Chondrocyte (in vitro differentiated cells): ENCODE data around the gene PDE11A. TPM values are rescaled to one million over a fixed set of nuclear protein-coding genes. Genes with fewer than 3 reads are reported as not detected.

Experiments used
- DNase-seq: peaks from one replicate; pipeline ENCODE4 v3.0.0; 2021; ENCODE audit warnings: mixed read lengths, low spot score
- H3K27ac Mint-ChIP-seq: one replicate; pipeline ENCODE4 v1.8.0; 2021; ENCODE audit warnings: mild to moderate bottlenecking, moderate library complexity, mixed read lengths; ENCODE audit not compliant: unreplicated experiment
- H3K27me3 Mint-ChIP-seq: 2 replicates; pipeline ENCODE4 v1.8.0; 2021; ENCODE audit warnings: low read depth, mixed read lengths
- H3K36me3 Mint-ChIP-seq: 2 replicates; pipeline ENCODE4 v1.8.0; 2021; ENCODE audit warnings: low read depth, mixed read lengths
- H3K4me1 Mint-ChIP-seq: 2 replicates; pipeline ENCODE4 v1.8.0; 2021; ENCODE audit warnings: low read depth, mild to moderate bottlenecking, mixed read lengths
- H3K4me3 Mint-ChIP-seq: one replicate; pipeline ENCODE4 v1.8.0; 2021; ENCODE audit warnings: mild to moderate bottlenecking, moderate library complexity, mixed read lengths; ENCODE audit not compliant: unreplicated experiment
- H3K9me3 Mint-ChIP-seq: 2 replicates; pipeline ENCODE4 v1.8.0; 2021; ENCODE audit warnings: low read depth, mixed read lengths
- CTCF ChIP-seq: fragments of 200-600 bp; sonication (generic); IDR thresholded peaks from 2 replicates; pipeline ENCODE4 v1.5.0; 2021; ENCODE audit warnings: antibody characterized with exemption, mild to moderate bottlenecking, moderate library complexity
- total RNA-seq: library from RNA; stranded (reverse); gene quantifications from 3 replicates; pipeline ENCODE4 v1.2.1, GENCODE V29; 2021

PDE11A gene
- total RNA-seq, 1 donor from 2014 or later: 2.1 TPM

GRCh38 chr2:177894546-177894945 lies 178.0 kb downstream of the PDE11A start:
- H3K4me3 Mint-ChIP-seq: no peak overlapping the region
- peaks cover 3% of the 10 kb centered on the region for H3K9me3 Mint-ChIP-seq
- DNase-seq: no peak
- TF ChIP-seq CTCF: no peak
- no peaks in the 10 kb centered on the region for H3K4me1 Mint-ChIP-seq
- H3K36me3 Mint-ChIP-seq: no peaks in the 10 kb centered on the region
- H3K27ac Mint-ChIP-seq: no peak overlapping the region
- H3K27me3 Mint-ChIP-seq: peaks cover 4% of the 10 kb centered on the region

- no peak for TF ChIP-seq CTCF
- Mint-ChIP-seq H3K4me1 (no peaks in the 10 kb centered on the region), H3K27me3 (peaks cover 4% of the 10 kb centered on the region), H3K36me3 (no peaks in the 10 kb centered on the region), H3K27ac (no peak overlapping the region), H3K9me3 (peaks cover 3% of the 10 kb centered on the region), H3K4me3 (no peak overlapping the region)
- DNase-seq: no peak
Measured at GRCh38 chr2:177893880-177894279, 178.7 kb downstream of the PDE11A start.

- no peak for TF ChIP-seq CTCF
- Mint-ChIP-seq H3K36me3 (no peaks in the 10 kb centered on the region), H3K27me3 (peaks cover 8% of the 10 kb centered on the region)
Measured at GRCh38 chr2:177891533-177891932, 181.0 kb downstream of the PDE11A start.

GRCh38 chr2:177889818-177890460 lies 182.6 kb downstream of the PDE11A start:
- Mint-ChIP-seq H3K27ac (no peak overlapping the region), H3K9me3 (peaks cover 3% of the 10 kb centered on the region)
- no peak for TF ChIP-seq CTCF

More at GRCh38 chr2:177891533-177891932, 181.0 kb downstream of the PDE11A start:
- H3K4me3 Mint-ChIP-seq: no peak overlapping the region
- DNase-seq: no peak
- H3K9me3 Mint-ChIP-seq: peaks cover 3% of the 10 kb centered on the region
- no peak overlapping the region for H3K27ac Mint-ChIP-seq
- no peaks in the 10 kb centered on the region for H3K4me1 Mint-ChIP-seq

GRCh38 chr2:177888581-177888980 lies 184.0 kb downstream of the PDE11A start:
- Mint-ChIP-seq H3K27ac (no peak overlapping the region), H3K4me3 (no peak overlapping the region), H3K4me1 (no peaks in the 10 kb centered on the region), H3K9me3 (peaks cover 3% of the 10 kb centered on the region), H3K36me3 (no peaks in the 10 kb centered on the region), H3K27me3 (peaks cover 12% of the 10 kb centered on the region)
- TF ChIP-seq CTCF: no peak
- no peak for DNase-seq

More at GRCh38 chr2:177889818-177890460, 182.6 kb downstream of the PDE11A start:
- Mint-ChIP-seq H3K4me3 (no peak overlapping the region), H3K4me1 (no peaks in the 10 kb centered on the region), H3K27me3 (peaks cover 8% of the 10 kb centered on the region), H3K36me3 (no peaks in the 10 kb centered on the region)
- DNase-seq: no peak
